GM19467 (cell line): ENCODE measurements around the gene C5orf47.

Source experiments
- ATAC-seq: cut with Tn5 transposase; IDR thresholded peaks from one replicate; pipeline ENCODE4 v1.9.1; 2021; ENCODE audit warnings: mild to moderate bottlenecking, moderate library complexity; ENCODE audit not compliant: unreplicated experiment

C5orf47 gene

GRCh38 chr5:173988554-173989431, at the start of gene C5orf47:
C5orf47 (plus strand) TSS chr5:173989170; CDS start chr5:173989264, 94 bp downstream.
- ATAC-seq, result no peak

- ATAC-seq, result no peak
These were observed 48.7 kb upstream of the C5orf47 start for GRCh38 chr5:173940269-173940668.

- ATAC-seq, result no peak
These were observed 47.9 kb upstream of the C5orf47 start for GRCh38 chr5:173941102-173941501.

- no peak for ATAC-seq
These were observed 47.1 kb upstream of the C5orf47 start for GRCh38 chr5:173941758-173942401.

- ATAC-seq, result no peak
These were observed 44.5 kb upstream of the C5orf47 start for GRCh38 chr5:173944511-173944910.

GRCh38 chr5:173945160-173945559, 43.8 kb upstream of the C5orf47 start:
- no peak for ATAC-seq

GRCh38 chr5:173946323-173946722, 42.6 kb upstream of the C5orf47 start:
- no peak for ATAC-seq

GRCh38 chr5:173950829-173951228, 38.1 kb upstream of the C5orf47 start:
- ATAC-seq, result no peak

GRCh38 chr5:173953528-173954090, 35.4 kb upstream of the C5orf47 start:
- ATAC-seq, result no peak

GRCh38 chr5:173954671-173955521, 34.1 kb upstream of the C5orf47 start:
- ATAC-seq, result no peak

GRCh38 chr5:173960986-173961385, 28.0 kb upstream of the C5orf47 start:
- no peak for ATAC-seq

GRCh38 chr5:173961418-173961817, 27.6 kb upstream of the C5orf47 start:
- ATAC-seq, result no peak

- no peak for ATAC-seq
These were observed 26.5 kb upstream of the C5orf47 start for GRCh38 chr5:173962436-173962972.

- ATAC-seq, result no peak
These were observed 25.7 kb upstream of the C5orf47 start for GRCh38 chr5:173963182-173963838.

- no peak for ATAC-seq
These were observed 25.0 kb upstream of the C5orf47 start for GRCh38 chr5:173963867-173964441.

GRCh38 chr5:173964506-173964905, 24.5 kb upstream of the C5orf47 start:
- no peak for ATAC-seq

GRCh38 chr5:173967241-173967640, 21.7 kb upstream of the C5orf47 start:
- no peak for ATAC-seq

GRCh38 chr5:173968154-173968797, 20.7 kb upstream of the C5orf47 start:
- no peak for ATAC-seq
